ENCODE results near the gene LARP1B. TPM values are rescaled to one million over a fixed set of nuclear protein-coding genes. Genes with fewer than 3 reads are reported as not detected.
"Not testable (repeated sequence)": the region's sequence is repeated elsewhere in the genome, so short reads cannot be mapped to it uniquely, and the experiment has no call there.

LARP1B gene
- total RNA-seq, 2 experiments from 2014 or later = 23.1 to 23.4 TPM

DNA sequence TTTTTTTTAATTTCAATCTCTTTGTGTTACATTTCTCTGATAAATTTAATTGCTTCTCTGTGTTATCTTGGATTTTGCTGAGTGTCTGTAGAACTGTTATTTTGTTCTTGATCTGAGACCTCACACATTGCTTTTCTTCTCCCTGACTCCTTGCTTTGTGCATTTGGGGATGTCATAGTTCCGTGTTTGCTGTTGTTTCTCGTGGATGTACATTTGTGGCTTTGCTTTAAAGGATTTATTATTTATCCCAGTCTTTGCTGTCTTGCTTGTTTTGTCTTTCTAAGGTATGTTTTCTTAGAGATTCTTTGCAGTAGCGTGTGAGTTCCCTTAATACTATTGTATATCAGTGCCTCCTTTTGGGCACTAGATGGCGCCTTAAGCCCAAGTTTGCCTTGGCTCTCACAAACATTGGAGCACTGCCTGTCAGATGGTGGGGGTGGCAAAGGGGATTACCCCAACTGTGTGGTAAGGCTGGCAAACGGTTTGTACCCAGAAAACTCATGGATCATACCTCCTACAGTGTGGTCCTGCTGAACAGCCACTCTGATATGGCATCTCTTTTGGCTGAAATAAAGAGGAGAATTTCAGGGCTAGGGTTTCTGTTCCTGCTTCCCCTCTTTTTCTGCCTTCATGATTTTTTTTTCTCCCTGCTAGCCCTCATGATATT, 130.1 kb downstream of the LARP1B start:
- ChIA-PET CTCF (no interaction called here), POLR2A (no interaction called here)

DNA sequence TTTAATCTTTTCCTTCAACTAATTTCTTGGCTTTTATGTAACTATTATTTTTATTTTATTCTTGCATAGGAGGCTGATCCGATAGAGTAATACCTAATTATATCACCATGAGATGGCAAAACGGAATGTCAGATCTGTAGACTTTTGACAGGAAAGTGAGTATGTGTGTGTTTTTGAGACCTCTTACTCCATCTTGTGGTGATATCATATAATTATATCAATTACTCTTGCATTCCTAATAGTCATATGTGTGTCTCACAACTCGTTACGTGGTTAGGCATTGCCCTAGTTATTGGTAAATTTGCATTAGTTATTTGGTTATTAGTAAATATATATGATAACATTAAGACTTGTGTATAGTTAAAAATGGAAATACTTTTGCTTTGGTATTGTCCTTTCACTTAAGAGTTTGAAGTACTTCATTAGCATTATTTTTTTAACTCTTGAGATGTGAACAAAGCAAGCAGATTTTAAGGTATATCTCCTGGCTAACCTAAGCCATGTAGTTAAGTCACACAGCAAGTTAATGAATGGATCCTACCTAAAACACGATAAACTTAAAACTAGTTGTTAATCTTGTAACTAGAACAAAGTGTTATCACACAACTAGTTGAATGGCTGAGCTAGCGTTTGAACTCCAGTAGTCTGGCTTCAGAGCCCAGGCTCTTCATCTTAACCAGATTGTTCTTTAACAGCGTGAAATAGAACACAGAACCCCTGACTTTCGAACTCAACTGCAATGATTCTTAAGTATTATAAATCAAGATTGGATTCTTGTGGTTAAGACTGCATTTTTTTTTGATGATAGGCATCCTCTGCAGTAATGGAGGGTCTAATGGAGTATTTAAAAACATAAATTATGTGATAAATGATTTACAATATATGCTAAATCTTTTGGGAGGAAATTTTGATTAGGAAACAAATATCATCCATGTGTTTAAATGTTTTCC, 159.4 kb downstream of the LARP1B start:
- ChIA-PET CTCF (no interaction called here), POLR2A (no interaction called here)

DNA sequence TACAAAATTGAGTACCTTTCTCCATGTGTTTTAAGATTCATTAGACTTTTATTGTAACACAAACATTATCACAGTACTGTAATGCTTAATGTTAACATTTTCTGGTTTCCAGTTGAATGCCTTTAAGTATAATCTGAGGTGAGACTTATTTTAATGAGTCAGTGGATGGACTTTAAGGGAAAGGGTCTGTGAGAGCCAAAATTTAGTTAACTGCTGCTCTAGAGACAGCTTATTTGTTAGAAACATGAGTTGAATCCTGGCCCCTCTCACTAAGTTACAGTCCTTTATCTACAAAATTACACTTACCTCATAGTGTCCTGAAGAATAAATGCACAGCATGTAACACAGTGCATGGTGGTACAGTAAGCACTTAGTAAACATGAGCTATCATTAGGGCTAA, 160.5 kb downstream of the LARP1B start:
- POLR2A ChIA-PET = no interaction called here
- CTCF ChIA-PET = no interaction called here

DNA sequence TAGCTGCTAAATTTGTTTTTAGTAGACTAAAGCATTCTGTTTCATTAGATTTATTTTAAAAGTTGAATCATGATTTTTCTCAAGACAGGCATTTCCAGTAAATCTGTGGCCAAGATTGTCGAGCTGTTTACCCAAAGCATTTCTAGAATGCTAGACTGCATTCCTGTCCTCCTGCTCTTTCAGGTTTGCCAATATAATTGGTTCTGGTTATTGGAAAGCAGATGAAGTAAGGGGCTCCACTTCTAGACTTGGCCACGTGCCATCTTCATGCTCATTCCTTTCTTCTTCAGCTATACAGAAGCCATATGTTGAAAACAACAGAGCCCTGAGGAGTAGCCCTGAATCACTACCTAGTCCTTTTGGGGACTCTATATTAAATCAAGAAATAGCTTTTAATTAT, 164.0 kb downstream of the LARP1B start:
- CTCF ChIA-PET = no interaction called here
- POLR2A ChIA-PET = no interaction called here

DNA sequence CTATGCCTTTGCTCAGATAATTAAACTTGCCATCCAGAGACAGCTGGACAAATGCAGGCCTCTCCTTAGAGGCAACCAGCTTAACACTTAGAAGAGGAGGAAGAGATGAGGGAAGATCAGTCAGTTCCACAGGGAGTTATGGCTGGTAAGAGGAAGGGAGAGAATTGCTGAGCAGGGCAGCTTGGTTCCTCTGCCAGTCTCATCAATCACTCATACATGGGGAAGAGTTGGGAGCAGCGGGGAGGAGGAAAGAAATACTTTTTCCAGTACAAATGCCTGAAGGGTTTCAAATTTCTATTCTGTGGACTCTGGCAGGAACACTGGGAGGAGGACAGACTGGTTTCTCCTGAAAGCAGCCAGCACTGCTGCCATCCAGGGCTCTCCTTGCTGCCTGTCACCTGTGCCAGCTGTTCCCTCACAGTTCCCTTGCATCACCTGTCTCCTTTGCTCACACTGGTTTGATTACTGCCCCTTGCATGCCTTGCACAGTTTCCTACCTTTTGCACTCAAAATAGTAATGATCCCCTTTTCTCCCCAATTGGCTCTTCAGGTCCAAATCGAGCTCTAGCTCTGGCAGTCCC, 167.0 kb downstream of the LARP1B start:
- CTCF ChIA-PET = no interaction called here
- POLR2A ChIA-PET = no interaction called here

DNA sequence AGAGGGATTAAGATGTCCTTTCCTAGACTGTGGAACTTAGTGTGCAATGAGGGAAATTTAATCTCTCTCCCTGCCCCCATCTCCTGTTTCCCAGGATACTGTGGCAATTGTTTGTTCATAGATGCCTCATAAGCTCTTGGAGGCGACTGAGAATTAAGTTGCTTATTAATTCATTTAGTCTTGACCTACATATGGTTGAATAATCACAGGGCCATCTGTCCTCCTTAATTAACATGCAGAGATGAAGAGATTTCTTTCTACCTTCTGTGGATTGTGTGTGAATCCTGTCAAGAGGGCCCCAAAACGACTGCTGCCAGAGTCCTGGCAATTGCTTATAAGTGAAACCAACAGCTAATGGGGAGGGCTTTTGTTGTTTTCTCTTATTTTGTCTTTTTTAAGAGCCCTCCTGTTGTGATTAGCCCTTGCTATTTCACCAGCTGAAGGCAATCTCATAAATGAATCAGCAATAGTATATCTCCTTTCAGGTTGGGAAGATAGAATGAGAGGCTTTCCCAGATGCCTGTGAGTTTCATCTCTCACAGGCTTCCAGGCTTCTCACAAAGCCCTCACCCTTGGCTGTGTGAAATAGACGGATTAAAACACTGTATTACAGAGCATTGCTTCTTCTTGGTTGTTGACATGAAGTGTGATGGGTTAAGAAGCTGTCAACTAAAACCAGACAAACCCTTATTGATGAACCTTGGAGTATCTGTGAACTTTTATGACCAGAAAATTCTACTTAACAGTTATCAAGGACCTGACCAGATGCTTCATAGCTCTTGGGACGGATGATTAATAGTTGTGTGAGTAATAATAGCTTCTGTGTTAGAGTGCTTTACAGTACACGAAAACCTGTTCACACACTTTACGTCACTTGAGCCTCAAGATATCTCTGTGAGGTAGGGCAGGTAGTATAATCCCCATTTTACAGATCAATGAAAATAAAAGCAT, 168.0 kb downstream of the LARP1B start:
- CTCF ChIA-PET = no interaction called here
- POLR2A ChIA-PET = no interaction called here

DNA sequence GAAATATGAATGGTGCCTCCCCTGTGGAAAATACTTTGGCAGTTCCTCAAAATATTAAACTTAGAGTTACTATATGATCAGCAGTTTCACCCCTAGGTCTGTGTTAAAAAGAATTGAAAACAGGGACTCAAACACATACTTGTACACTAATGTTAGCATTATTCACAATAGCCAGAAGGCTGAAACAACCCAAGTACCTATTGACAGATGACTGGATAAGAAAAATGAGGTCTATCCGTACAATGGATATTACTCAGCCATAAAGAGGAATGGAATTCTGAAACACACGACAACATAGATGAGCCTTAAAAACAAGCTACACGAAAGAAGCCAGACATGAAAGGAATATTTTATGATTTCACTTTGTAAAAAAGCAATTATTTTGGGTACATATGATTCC, 171.6 kb downstream of the LARP1B start:
- ChIA-PET CTCF (interaction anchor here (0.6 kb wide), 1 partner anchor 385 kb away, joined by 3 read pairs; no protein-coding TSS in a partner anchor), POLR2A (no interaction called here)

DNA sequence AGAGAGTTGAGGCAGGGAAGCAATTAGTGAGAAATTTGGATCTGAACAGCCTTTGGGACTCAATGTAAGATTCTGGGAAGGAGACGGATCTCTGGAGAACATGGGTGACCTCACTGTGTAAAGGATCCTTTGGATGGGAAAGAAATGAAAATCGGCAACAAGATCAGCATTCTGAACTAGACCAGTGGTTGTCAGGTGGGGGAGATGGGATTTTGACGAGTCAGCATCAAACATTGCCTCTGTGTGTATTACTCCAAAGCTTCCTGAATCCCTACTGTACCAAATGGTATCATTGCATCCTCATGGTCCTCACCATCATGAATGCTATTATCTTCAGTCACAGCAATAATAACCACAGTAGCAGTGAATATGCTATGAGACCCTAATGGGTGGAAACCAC, 173.7 kb downstream of the LARP1B start:
- POLR2A ChIA-PET = interaction anchor here (0.6 kb wide), 1 partner anchor 173 kb away, joined by 4 read pairs; no protein-coding TSS in a partner anchor
- CTCF ChIA-PET = no interaction called here

DNA sequence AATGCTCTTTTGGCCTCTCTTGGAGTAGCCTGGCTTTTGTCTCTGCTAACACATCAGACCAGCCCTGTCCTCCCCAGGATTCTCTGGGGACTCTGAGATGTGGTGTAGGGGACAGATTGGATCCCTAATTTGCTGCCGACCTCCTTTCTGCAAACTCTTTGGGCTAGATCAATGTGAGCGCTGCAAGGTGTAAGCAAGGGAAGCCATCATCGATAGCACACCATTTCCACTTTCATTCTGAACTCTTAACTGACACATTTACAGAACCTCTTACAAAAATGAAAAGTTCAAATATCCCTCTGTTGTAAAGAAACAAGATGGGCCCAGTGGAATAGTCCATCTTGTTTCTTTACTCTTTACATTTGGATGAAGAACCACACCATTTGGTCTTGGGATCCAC, 179.9 kb downstream of the LARP1B start:
- POLR2A ChIA-PET = no interaction called here
- CTCF ChIA-PET = no interaction called here

DNA sequence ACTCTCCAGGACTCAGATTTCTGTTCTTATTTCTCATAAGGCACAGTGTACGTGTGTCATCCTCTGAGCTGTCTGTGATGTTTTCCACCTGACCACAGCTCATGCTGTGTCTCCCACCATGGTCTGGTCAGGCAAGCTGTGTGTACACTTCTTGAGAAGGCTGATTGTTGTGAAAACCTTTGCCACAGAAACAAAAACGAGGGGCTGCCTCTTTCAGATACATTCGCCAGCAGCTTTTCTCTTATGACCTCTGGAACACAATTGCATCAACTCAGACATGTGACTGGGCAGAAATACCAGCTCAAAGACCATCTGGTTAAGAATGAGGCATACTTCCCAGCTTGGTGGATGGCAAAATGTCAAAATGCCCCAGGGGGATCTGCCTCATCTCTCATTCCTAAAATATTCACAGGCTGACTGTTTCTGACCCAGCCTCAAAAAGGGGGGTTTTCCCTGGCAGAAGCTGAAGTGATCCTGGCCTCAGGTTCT, 180.4 kb downstream of the LARP1B start:
- ChIA-PET POLR2A (no interaction called here), CTCF (interaction anchor here (0.5 kb wide), 1 partner anchor 590 kb away, joined by 3 read pairs; no protein-coding TSS in a partner anchor)

DNA sequence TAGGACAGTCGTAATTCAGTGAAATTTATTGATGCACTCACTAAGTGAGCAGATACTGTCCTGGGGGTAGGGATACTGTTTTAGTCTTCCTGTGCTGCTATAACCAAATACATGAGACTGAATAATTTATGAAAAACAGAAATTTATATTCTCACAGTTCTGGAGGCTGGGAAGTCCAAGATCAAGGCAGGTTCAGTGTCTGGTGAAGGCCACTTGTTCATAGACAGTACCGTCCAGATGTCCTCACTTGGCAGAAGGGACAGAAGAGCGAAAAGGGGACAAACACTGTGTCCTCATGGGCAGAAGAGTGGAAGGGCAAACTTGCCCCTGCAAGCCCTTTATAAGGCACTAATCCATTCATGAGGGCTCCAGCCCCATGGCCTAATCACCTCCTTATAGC, 180.9 kb downstream of the LARP1B start:
- CTCF ChIA-PET = interaction anchor here (0.5 kb wide), 1 partner anchor 589 kb away, joined by 3 read pairs; no protein-coding TSS in a partner anchor
- POLR2A ChIA-PET = no interaction called here

DNA sequence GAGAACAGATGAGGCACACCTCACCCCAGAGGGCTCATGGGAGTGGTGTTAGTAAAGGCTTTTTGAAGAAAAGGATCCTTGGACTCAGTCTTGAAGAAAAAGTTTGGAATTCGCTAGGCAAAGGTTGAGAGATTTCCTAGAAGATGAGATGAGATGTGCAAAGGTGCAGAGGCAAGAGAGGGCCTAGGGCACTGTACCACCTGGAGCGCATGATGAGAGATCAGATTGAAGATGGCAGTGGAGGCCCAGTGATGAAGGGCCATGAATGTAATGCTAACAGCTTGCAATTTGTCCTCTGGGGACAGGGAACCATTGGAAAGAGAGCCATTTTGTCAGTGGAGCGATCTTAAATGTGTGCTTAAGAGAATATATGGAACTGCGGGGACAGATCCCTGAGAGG, 181.5 kb downstream of the LARP1B start:
- POLR2A ChIA-PET = no interaction called here
- CTCF ChIA-PET = no interaction called here

DNA sequence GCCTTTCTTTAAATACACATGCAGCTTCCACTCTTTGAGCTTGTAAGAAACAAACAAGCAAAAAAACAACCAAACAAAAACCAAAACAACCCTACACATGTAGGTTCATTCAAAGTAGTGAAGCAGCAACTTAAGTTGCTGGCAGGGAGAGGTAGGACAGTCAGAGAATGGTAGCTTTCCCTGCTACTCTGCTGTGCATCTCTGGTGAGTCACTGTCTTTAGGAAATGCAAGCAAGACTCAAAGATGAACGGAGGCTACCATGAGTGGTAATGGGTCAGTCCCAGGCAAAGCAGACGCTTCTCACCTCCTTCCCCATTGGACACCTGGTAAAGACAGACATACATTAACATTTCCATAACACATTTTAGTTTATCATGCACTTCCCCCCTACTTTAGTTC, 183.3 kb downstream of the LARP1B start:
- POLR2A ChIA-PET = no interaction called here
- CTCF ChIA-PET = no interaction called here

DNA sequence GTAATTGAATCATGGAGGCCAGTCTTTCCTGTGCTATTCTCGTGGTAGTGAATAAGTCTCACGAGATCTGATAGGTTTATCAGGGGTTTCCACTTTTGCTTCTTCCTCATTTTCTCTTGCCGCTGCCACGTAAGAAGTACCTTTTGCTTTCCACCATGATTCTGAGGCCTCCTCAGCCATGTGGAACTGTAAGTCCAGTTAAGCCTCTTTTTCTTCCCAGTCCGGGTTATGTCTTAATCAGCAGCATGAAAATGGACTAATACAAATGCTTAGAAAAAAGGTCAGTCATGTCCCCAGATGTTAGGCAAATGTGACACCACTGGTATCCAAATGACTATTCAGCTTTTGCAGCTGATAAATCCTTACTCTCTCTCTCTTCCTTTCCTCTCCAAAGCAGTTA, 184.3 kb downstream of the LARP1B start:
- CTCF ChIA-PET, POLR2A ChIA-PET: not testable (repeated sequence)

DNA sequence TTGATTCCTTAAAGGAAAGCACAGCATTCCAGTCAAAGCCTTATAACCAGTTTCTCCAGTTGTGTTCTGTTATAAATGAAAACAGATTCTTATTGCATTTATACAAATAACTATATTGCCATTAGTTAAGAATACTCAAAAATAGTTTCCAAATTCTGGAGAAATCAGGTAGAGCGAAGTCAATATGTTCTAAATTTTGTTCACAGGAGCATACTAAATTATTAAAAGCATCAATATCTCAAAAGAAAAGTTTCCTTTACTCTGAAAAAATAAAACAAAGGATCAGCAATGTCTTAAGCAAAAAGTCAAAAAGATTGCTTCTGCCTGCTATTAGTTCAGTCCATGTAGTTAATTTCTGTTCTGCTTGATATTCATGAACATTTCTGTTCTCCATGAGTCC, 186.8 kb downstream of the LARP1B start:
- CTCF ChIA-PET = no interaction called here
- POLR2A ChIA-PET = no interaction called here

DNA sequence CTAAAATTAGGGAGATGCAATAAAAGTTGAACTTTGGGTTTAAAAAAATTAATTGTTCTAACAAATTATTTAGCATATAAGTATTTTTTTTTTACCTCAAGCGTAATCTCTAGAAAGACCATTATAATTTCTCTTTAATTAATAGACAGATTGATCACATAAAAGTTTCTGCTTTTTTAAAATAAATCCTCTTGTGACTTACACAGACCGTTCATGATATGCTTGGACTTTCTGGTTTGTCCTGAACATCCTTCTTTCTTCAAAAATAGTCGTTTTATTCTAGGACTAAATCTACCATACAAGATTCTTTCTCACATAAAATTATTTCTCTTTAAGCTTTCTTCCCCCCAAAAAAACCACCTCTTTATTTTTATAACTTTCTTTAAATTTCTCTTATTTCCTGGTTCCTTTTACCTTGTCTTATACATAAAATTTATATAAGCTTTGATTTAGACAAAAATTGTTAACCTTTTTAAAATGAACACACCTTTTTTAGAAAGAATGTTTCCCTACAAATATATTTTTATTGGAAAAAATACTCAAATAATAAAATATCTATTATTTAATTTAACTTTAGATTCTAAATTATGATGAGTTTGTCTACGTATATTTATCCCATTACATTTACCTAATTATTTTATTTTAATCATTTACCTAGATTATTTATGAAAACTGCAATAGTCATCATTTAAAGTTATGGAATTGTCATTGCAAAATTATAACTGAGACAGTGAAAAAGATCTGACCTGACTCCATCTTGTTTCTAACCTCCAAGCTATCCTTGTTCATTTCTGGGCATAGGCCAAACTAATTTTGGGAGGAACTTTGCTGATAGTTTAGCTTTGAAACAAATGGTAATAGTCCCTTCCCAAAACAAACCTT, 188.9 kb downstream of the LARP1B start:
- CTCF ChIA-PET = no interaction called here
- POLR2A ChIA-PET = no interaction called here

DNA sequence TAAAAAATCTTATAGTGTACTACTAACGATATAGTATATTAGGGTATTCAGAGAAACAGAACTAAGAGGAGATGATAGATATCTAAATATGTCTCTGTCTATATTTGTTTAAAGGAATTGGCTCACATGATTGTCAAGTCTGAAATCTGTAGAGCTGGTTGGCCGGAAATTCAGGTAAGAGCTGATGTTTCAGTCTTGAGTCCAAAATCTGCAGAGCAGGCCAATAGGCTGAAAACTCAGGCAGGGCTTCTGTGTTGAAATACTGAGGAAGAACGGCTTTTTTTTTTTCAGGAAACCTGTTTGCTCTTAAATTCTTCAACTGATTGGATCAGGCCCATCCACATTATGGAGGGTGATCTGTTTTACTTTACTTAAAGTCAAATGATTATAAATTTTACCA, 194.8 kb downstream of the LARP1B start:
- CTCF ChIA-PET = no interaction called here
- POLR2A ChIA-PET = no interaction called here

DNA sequence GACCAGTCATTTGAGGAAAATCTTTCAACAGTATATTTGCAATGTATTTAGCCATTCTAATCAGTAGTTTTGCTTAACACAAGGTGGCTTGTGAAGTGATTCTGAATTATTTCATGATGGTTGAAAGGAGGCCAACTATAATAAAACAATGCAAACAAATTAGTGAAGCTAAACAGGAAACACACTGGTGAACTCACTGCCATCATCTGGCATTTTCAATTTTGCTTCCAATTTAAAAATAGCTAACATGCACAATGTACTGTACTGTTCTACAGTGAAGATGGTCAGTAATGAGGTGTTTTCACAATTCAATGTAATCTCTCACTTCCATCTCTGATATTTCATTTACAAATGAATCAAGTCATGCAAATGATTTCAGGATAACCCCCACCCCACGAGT, 195.4 kb downstream of the LARP1B start:
- ChIA-PET CTCF (no interaction called here), POLR2A (no interaction called here)

DNA sequence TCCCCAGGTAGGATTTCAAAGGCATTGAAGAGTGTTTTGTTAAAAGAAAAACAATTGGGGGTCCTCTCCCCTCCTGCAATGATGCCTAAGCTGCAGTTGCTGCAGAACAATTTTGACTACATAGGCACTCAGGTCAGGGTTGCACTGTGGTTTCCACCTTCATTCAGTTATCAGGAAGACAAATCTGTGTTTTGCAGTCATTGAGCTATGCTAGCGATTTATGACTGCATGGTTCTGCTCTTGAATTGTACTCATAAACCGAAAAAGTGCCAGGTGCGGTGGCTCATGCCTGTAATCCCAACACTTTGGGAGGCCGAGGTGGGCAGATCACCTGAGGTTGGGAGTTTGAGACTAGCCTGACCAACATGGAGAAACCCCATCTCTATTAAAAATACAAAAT, 197.1 kb downstream of the LARP1B start:
- CTCF ChIA-PET, POLR2A ChIA-PET: not testable (repeated sequence)

All from activated CD8-positive, alpha-beta memory T cell treated with anti-CD3 and anti-CD28 coated beads for 36 hours (primary cell).